Stimulated activated CD8-positive, alpha-beta memory T cell treated with anti-CD3 and anti-CD28 coated beads, Interleukin-15, amount 100 ng/mL, for 1 hour (primary cell): Measurements from ENCODE around the gene TAX1BP3.

Experiments
- DNase-seq: peaks from one replicate; pipeline ENCODE4 v3.0.0-alpha.2; 2020; ENCODE audit warnings: low read depth

Gene TAX1BP3

GRCh38 chr17:3626831-3627768 lies 41.3 kb downstream of the TAX1BP3 start:
- DNase-seq: no peak

GRCh38 chr17:3622977-3623594 lies 45.3 kb downstream of the TAX1BP3 start:
- DNase-seq: no peak

GRCh38 chr17:3621146-3621720 lies 47.1 kb downstream of the TAX1BP3 start:
- no peak for DNase-seq

- no peak for DNase-seq
Measured at GRCh38 chr17:3615160-3615870, 53.1 kb downstream of the TAX1BP3 start.

GRCh38 chr17:3613124-3613523 lies 55.3 kb downstream of the TAX1BP3 start:
- no peak for DNase-seq
